Esophagus muscularis mucosa (tissue), 4 donors: ENCODE results near the gene NDEL1. TPM values are rescaled to one million over a fixed set of nuclear protein-coding genes. Genes with fewer than 3 reads are reported as not detected.

Source experiments
- DNase-seq: peaks from one replicate; pipeline ENCODE4 v3.0.0-alpha.2; 2017; ENCODE audit errors: extremely low spot score
- H3K27ac ChIP-seq, 4 donors: fragments of 200-600 bp; sonication (generic); replicated peaks in 1 of 4; 1 replicate in 3 of 4; 2 replicates in 1 of 4; pipeline ENCODE4 v1.5.1; 2016 to 2019; ENCODE audit warnings: mild to moderate bottlenecking in 1 of 4
- H3K27me3 ChIP-seq, 4 donors: fragments of 200-600 bp; sonication (generic); one replicate each; pipeline versions ENCODE4 v1.5.1 to v1.6.0; 2016 to 2019
- H3K36me3 ChIP-seq, 4 donors: fragments of 200-600 bp; sonication (generic); one replicate each; pipeline ENCODE4 v1.5.1; 2016 to 2019
- H3K4me1 ChIP-seq, 4 donors: fragments of 200-600 bp; sonication (generic); one replicate each; pipeline ENCODE4 v1.5.1; 2016 to 2019
- H3K4me3 ChIP-seq, 4 donors: fragments of 200-600 bp; sonication (generic); 1 replicate in 2 of 4; 2 replicates in 2 of 4; pipeline ENCODE4 v1.5.1; 2016 to 2019; ENCODE audit warnings: mild to moderate bottlenecking in 4 of 4, moderate library complexity in 1 of 4
- H3K9me3 ChIP-seq, 4 donors: fragments of 200-600 bp; sonication (generic); 1 replicate in 3 of 4; 2 replicates in 1 of 4; pipeline ENCODE4 v1.5.1; 2016 to 2019
- EP300 ChIP-seq: sonication (generic); formaldehyde crosslinking; IDR thresholded peaks from one replicate; pipeline ENCODE4 v1.6.1; 2017; ENCODE audit warnings: antibody characterized with exemption
- POLR2A ChIP-seq: fragments of 450-650 bp; IDR thresholded peaks from one replicate; pipeline ENCODE4 v1.6.1; 2017; ENCODE audit warnings: antibody characterized with exemption, moderate library complexity, mild to moderate bottlenecking, low read depth
- POLR2AphosphoS5 ChIP-seq, 2 donors: sonication (generic); formaldehyde crosslinking; IDR thresholded peaks; one replicate each; pipeline ENCODE4 v1.6.1; 2017; ENCODE audit warnings: antibody characterized with exemption in 2 of 2
- WGBS: methylation state at CpG from one replicate; pipeline ENCODE4 v1.1.5; 2018; 5-methylcytosine and 5-hydroxymethylcytosine counted together
- intact Hi-C: fragments of 100-400 bp; cut with DNase I; formaldehyde crosslinking; loops from one replicate; pipeline ENCODE4 v1.15.1; 2023
- small RNA-seq, 3 donors: library from RNA; depleted of rRNA; stranded (forward); fragments of <200 nt; gene quantifications; one replicate each; pipeline ENCODE3, GENCODE V24; 2016
- total RNA-seq, 4 donors: library from RNA; depleted of rRNA; stranded (reverse); fragments of >200 nt; gene quantifications; one replicate each; pipeline versions ENCODE4 v1.1.0 to v1.2.1, GENCODE V29; 2016
- TF ChIP-seq, protein P1 (sequence below), 3 experiments: fragments of 200-600 bp in 2 of 3; fragments of 450-650 bp in 1 of 3; sonication (generic) in 2 of 3; IDR thresholded peaks; one replicate each; pipeline ENCODE4 v1.5.1; 2017 to 2019; ENCODE audit warnings: antibody characterized with exemption in 3 of 3, mild to moderate bottlenecking in 2 of 3, moderate library complexity in 1 of 3

NDEL1 gene
- total RNA-seq, 4 donors from 2014 or later: 48.2 to 80.8 (median 55.5) TPM

DNA sequence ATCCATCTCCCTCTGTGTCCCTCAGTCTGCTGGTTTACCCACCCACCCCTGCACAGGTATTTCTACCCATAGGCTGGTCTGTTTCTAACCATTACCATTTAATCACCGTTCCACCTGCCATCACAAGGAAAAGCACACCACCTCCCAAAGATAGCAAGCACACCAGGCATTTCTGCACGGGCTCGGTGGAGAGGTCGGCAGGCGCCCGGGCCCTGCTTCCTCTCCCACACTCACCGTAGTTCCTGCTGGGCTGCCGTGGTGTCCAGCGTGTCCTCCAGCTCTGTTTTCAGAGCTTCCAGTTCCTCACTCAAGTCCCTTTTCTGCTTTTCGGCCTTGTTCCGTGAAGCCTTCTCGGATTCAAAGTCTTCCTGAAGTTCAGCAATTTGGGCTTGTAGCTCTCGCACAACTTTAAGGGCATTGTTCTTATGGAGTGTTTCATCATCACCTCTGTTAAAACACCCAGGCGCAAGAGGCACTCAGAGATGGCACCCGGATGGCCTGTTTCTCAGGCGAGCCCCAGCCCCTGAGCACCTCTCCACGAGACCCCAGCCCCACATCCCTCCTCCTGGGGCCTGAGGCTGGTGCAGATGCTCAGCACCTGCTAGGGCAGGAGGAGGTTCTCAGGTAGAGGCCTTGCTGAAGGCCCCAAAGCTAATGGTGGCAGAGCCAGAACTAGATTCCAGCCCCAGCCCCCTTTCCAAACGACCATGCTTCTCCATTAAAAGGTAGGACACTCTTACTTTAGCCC is 69.0 kb downstream of the NDEL1 start:
- no peak overlapping the region for H3K4me3 ChIP-seq
- peaks cover 18 to 62% (median 44%) of the 10 kb centered on the region in 4 donors for H3K36me3 ChIP-seq
- no peak for DNase-seq
- H3K9me3 ChIP-seq: no peaks in the 10 kb centered on the region
- intact Hi-C loops: no loop called here
- H3K27me3 ChIP-seq: no peaks in the 10 kb centered on the region
- no peak overlapping the region for H3K27ac ChIP-seq
- peaks cover 0 to 19% (median 9%) of the 10 kb centered on the region in 4 donors for H3K4me1 ChIP-seq
- TF ChIP-seq, protein P1, sequence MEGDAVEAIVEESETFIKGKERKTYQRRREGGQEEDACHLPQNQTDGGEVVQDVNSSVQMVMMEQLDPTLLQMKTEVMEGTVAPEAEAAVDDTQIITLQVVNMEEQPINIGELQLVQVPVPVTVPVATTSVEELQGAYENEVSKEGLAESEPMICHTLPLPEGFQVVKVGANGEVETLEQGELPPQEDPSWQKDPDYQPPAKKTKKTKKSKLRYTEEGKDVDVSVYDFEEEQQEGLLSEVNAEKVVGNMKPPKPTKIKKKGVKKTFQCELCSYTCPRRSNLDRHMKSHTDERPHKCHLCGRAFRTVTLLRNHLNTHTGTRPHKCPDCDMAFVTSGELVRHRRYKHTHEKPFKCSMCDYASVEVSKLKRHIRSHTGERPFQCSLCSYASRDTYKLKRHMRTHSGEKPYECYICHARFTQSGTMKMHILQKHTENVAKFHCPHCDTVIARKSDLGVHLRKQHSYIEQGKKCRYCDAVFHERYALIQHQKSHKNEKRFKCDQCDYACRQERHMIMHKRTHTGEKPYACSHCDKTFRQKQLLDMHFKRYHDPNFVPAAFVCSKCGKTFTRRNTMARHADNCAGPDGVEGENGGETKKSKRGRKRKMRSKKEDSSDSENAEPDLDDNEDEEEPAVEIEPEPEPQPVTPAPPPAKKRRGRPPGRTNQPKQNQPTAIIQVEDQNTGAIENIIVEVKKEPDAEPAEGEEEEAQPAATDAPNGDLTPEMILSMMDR (IDR thresholded peaks at IDR 0.05): no peak
- TF ChIP-seq POLR2A: no peak
- no peak for TF ChIP-seq EP300
- TF ChIP-seq POLR2AphosphoS5 (IDR thresholded peaks at IDR 0.05): no peak
- WGBS: 95% methylated on average over 17 of the region's 18 CpGs

DNA sequence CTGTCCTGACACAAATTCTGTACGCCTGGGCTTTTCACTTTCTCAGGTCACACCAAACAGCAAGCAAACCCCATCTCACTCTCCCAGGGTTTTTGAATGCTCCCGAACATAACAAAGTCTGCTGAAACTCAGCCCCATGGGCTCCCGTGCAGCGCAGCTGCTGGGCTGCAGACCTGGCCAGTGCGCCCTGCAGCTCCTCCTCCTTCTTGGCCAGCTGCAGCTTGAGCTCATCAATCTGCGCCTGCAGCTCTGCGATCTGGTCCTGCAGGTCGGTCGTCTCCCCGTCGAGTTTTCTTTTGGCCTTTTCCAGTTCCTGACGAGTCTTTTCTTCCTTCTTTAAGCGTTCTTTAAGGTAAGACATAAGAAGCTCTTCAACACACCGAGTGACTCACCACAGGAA is 70.5 kb downstream of the NDEL1 start:
- Histone ChIP-seq H3K9me3 (no peaks in the 10 kb centered on the region), H3K27me3 (no peaks in the 10 kb centered on the region), H3K36me3 (peaks cover 20 to 51% (median 34%) of the 10 kb centered on the region in 4 donors), H3K4me3 (peak overlapping the region; percentile 18 to 30 (median 28)), H3K4me1 (peaks cover 0 to 19% (median 9%) of the 10 kb centered on the region in 4 donors), H3K27ac (peak overlapping the region in 2 of 4 donors; percentile 5 to 40)
- WGBS: 44% methylated on average over 14 of the region's 14 CpGs
- peak in 1 of 2 donors; percentile 22 for TF ChIP-seq POLR2AphosphoS5 (IDR thresholded peaks at IDR 0.05)
- TF ChIP-seq, protein P1 (IDR thresholded peaks at IDR 0.05): no peak
- no peak for DNase-seq
- intact Hi-C loops: no loop called here

DNA sequence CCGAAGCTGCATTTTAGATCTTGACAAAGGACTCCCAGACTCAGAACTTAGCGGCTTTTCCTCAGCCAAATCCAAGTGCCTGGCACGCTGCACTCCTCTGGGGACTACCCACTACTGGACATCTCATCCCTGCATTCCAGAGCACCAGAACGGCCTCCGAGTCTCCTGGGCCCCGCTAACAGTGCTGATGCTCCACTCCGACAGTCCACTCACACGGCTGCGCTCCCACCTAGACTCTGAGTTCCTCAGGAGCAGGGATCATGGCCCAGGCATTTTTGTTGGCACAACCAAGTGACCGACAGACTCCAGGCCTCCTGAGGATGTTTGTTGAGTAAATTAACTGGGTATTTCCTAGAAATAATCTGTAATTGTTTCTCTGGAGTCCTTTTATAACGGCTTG is 79.1 kb downstream of the NDEL1 start:
- Histone ChIP-seq H3K27me3 (no peaks in the 10 kb centered on the region), H3K9me3 (no peaks in the 10 kb centered on the region), H3K4me3 (no peak overlapping the region), H3K27ac (no peak overlapping the region), H3K36me3 (peaks cover 17 to 80% (median 58%) of the 10 kb centered on the region in 4 donors), H3K4me1 (no peaks in the 10 kb centered on the region)
- WGBS: 94% methylated on average over 11 of the region's 11 CpGs
- intact Hi-C loops: no loop called here
- no peak for TF ChIP-seq POLR2A
- no peak for TF ChIP-seq EP300
- TF ChIP-seq POLR2AphosphoS5 (IDR thresholded peaks at IDR 0.05): no peak
- TF ChIP-seq, protein P1 (IDR thresholded peaks at IDR 0.05): no peak
- no peak for DNase-seq

Small RNA genes lying within 50 kb of the gene (small RNA-seq; reads per million reads assigned to genes)
- 0 reads per million in 3 donors for gene RNU7-43P

Other genes starting within 250 kb of the NDEL1 start
- gene BORCS6, start 245.7 kb upstream of the NDEL1 start, total RNA-seq: 10 to 100 TPM in 3 of 4 donors, 1 to 10 TPM in 1; 8.6 to 22.4 (median 13.9) TPM
- gene AURKB, start 225.3 kb upstream of the NDEL1 start, total RNA-seq: 1 to 10 TPM in 1 of 4 donors, not detected in 3; 1.5 TPM
- 10 to 100 TPM; 15.4 to 24.1 (median 17.2) TPM for gene CTC1, start 187.8 kb upstream of the NDEL1 start, total RNA-seq
- 10 to 100 TPM in 2 of 4 donors, 1 to 10 TPM in 2; 8.8 to 15.2 (median 11.2) TPM for gene PFAS, start 186.6 kb upstream of the NDEL1 start, total RNA-seq
- gene RANGRF, start 147.2 kb upstream of the NDEL1 start, total RNA-seq: 10 to 100 TPM; 26.5 to 43.6 (median 34.4) TPM
- gene SLC25A35, start 140.5 kb upstream of the NDEL1 start, total RNA-seq: 1 to 10 TPM in 3 of 4 donors, under 1 TPM in 1; 0.99 to 2.5 (median 1.3) TPM
- gene ARHGEF15, start 125.6 kb upstream of the NDEL1 start, total RNA-seq: 10 to 100 TPM in 2 of 4 donors, 1 to 10 TPM in 2; 3.3 to 19.8 (median 12.6) TPM
- gene ODF4, start 96.0 kb upstream of the NDEL1 start, total RNA-seq: not detected
- 1,000 to 10,000 TPM; 1,511 to 3,942 (median 2,863) TPM for gene RPL26, start 52.7 kb upstream of the NDEL1 start, total RNA-seq
- gene RNF222, start 38.1 kb upstream of the NDEL1 start, total RNA-seq: under 1 TPM in 1 of 4 donors, not detected in 3; 0.42 TPM
- gene MYH10, start 194.8 kb downstream of the NDEL1 start, total RNA-seq: 10 to 100 TPM; 18.9 to 42.0 (median 29.3) TPM